Testis (tissue), 3 donors: ENCODE results near the gene GPER1. TPM values are rescaled to one million over a fixed set of nuclear protein-coding genes. Genes with fewer than 3 reads are reported as not detected.

Source experiments
- DNase-seq: peaks from one replicate; pipeline ENCODE4 v3.0.0-alpha.2; 2019
- H3K27ac ChIP-seq, 2 donors: fragments of 200-600 bp; sonication (generic); one replicate each; pipeline ENCODE4 v1.5.1; 2019
- H3K27me3 ChIP-seq: fragments of 200-600 bp; sonication (generic); one replicate; pipeline ENCODE4 v1.5.1; 2019
- H3K36me3 ChIP-seq: fragments of 200-600 bp; sonication (generic); one replicate; pipeline ENCODE4 v1.5.1; 2017; ENCODE audit warnings: low read depth; ENCODE audit errors: missing control alignments
- H3K4me1 ChIP-seq: fragments of 200-600 bp; sonication (generic); one replicate; pipeline ENCODE4 v1.5.1; 2019
- H3K4me3 ChIP-seq, 2 donors: fragments of 200-600 bp; sonication (generic); one replicate each; pipeline ENCODE4 v1.5.1; 2017 to 2019
- H3K9me3 ChIP-seq: fragments of 200-600 bp; sonication (generic); one replicate; pipeline ENCODE4 v1.5.1; 2017
- POLR2A ChIP-seq: fragments of 450-650 bp; IDR thresholded peaks from one replicate; pipeline ENCODE4 v1.6.1; 2017; ENCODE audit warnings: antibody characterized with exemption, mild to moderate bottlenecking, moderate library complexity
- WGBS, 2 donors: methylation state at CpG; one replicate each; pipeline ENCODE4 v1.1.5; 2018; 5-methylcytosine and 5-hydroxymethylcytosine counted together
- intact Hi-C: fragments of 100-400 bp; cut with DNase I; formaldehyde crosslinking; loops from one replicate; pipeline ENCODE4 v1.15.1; 2023; ENCODE audit warnings: low total_unique reads
- polyA plus RNA-seq: library from polyadenylated mRNA; stranded (reverse); fragments of 350-450 nt; fragmentation: Illumina TruSeq; extraction: RNeasy Lipid Tissue Mini Kit (QIAGEN cat#74804); gene quantifications from one replicate; pipeline ENCODE4 v1.2.3, GENCODE V29; 2014; ENCODE audit warnings: low read depth, low replicate concordance; ENCODE audit not compliant: insufficient read depth
- total RNA-seq, 2 donors: library from RNA; depleted of rRNA; stranded (reverse); fragments of >200 nt; gene quantifications; one replicate each; pipeline ENCODE4 v1.2.3, GENCODE V29; 2016
- TF ChIP-seq, protein P1 (sequence below), 3 experiments: fragments of 450-650 bp in 2 of 3; fragments of 200-600 bp in 1 of 3; sonication (generic) in 1 of 3; IDR thresholded peaks; one replicate each; pipeline ENCODE4 v1.5.1; 2016 to 2019; ENCODE audit warnings: antibody characterized with exemption in 3 of 3, mild to moderate bottlenecking in 2 of 3, moderate library complexity in 1 of 3

Gene GPER1
- total and polyA plus RNA-seq, 3 donors from 2014 or later = 3.2 to 3.5 (median 3.4) TPM

DNA sequence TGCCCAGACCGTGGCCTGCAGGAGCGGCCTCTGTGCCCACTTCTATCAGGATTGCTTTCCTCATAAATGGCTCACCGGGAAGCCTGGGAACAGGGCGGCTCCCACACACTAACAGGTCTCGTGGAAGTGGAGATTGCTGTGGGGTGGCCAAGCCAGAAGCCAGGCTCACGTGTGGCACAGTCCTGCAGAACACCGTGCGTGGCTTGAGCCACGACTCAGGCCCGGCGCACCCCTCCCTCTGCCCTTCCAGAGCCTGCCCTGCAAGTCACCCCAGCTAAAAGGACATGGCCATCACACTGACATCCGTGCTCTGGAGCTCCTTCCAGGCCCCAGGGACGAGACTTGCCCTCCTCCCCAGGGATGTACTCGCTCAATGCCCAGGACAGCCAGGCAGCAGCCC is 7.0 kb downstream of the GPER1 start:
- H3K27ac ChIP-seq = no peak overlapping the region
- WGBS, 2 donors = 20 to 81% methylated on average over 1 to 14 of the region's 14 CpGs
- intact Hi-C loops = no loop called here

DNA sequence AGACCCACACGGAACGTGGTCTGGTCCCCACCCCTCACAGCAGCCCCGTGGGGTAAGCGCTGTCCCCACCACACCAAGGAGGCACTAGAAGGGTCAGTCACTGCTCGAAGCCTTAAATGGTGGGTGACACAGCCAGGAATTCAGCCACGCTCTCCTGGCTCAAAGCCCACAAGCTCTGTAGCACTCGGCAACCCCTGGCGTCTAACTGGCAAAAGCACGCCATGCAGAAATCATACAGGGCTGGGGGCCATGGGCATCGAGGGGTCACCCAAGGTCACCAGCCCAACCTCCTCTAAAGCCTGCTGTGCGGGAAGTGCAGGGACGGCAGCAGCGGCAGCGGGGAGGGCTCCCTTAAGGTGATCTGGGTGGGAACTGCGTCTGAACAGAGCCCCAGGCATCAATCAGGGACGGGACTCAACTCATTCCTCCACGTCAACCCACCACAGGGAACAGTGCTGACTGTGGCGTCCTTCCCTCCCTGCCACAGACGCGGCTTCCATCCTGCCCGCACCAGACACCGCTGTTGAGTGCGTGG is 7.8 kb downstream of the GPER1 start:
- Histone ChIP-seq H3K4me3 (no peak overlapping the region), H3K27me3 (no peaks in the 10 kb centered on the region), H3K4me1 (peaks cover 7% of the 10 kb centered on the region), H3K36me3 (no peaks in the 10 kb centered on the region), H3K9me3 (no peaks in the 10 kb centered on the region), H3K27ac (no peak overlapping the region)
- intact Hi-C loops = no loop called here
- no peak for DNase-seq
- 88 to 90% methylated on average over 17 to 18 of the region's 23 CpGs for WGBS, 2 donors
- TF ChIP-seq, protein P1, sequence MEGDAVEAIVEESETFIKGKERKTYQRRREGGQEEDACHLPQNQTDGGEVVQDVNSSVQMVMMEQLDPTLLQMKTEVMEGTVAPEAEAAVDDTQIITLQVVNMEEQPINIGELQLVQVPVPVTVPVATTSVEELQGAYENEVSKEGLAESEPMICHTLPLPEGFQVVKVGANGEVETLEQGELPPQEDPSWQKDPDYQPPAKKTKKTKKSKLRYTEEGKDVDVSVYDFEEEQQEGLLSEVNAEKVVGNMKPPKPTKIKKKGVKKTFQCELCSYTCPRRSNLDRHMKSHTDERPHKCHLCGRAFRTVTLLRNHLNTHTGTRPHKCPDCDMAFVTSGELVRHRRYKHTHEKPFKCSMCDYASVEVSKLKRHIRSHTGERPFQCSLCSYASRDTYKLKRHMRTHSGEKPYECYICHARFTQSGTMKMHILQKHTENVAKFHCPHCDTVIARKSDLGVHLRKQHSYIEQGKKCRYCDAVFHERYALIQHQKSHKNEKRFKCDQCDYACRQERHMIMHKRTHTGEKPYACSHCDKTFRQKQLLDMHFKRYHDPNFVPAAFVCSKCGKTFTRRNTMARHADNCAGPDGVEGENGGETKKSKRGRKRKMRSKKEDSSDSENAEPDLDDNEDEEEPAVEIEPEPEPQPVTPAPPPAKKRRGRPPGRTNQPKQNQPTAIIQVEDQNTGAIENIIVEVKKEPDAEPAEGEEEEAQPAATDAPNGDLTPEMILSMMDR (IDR thresholded peaks at IDR 0.05) = no peak
- no peak for TF ChIP-seq POLR2A

More for the DNA sequence above, 7.0 kb downstream of the GPER1 start:
- Histone ChIP-seq H3K27me3 (no peaks in the 10 kb centered on the region), H3K9me3 (no peaks in the 10 kb centered on the region), H3K36me3 (no peaks in the 10 kb centered on the region), H3K4me3 (no peak overlapping the region), H3K4me1 (peaks cover 7% of the 10 kb centered on the region)
- no peak for DNase-seq
- TF ChIP-seq, protein P1 (IDR thresholded peaks at IDR 0.05) = no peak
- TF ChIP-seq POLR2A = no peak

DNA sequence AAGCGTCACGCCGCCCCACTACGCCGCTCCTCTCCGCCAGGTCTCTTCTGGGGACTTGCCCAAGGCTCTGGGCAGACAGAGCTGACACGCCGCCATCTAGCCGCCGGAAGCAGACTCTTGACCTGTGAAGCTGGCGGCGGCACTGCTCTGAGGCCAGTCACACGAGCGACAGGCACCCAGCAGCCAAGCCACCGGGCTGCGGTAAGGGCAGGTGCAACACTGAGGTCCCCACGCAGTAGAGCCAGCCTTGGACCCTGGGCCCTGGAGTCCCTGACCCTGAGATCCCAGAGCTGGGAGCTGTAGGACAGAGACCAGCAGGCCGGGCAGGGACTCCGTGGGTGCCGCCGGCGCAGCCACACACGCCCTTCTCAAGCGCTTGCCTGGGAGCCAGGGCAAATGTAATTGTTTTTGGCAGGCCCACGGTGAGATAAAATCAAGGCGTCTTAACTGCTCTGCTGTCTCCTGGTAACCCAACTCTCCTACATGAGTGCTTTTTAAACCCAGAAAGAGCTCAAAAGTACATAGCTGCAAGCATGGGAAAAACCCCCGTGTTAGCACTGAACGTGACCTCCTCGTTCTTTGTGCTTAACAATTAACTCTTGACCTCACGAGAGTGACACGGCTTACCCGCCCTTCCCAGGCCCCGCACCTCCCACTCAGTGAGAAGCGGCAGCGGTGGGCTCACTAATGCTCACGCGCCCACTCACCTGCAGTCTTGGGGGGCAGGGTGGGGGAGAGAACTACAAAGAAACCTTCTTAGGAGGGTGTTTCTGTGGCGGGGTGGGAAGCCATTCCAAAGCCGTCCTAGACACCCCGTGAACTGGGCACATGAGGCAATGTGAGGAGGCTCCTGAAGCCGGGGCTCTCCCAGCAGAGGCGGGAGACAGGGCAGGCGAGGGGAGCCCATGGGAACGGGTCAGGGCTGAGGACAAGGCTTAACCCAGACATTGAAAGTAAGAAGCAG is 8.5 kb downstream of the GPER1 start:
- Histone ChIP-seq H3K36me3 (no peaks in the 10 kb centered on the region), H3K4me1 (peaks cover 7% of the 10 kb centered on the region), H3K27me3 (no peaks in the 10 kb centered on the region), H3K4me3 (no peak overlapping the region), H3K9me3 (no peaks in the 10 kb centered on the region), H3K27ac (no peak overlapping the region)
- intact Hi-C loops = no loop called here
- no peak for DNase-seq
- TF ChIP-seq POLR2A = no peak
- TF ChIP-seq, protein P1 (IDR thresholded peaks at IDR 0.05) = no peak
- 70 to 89% methylated on average over 32 to 42 of the region's 44 CpGs for WGBS, 2 donors

DNA sequence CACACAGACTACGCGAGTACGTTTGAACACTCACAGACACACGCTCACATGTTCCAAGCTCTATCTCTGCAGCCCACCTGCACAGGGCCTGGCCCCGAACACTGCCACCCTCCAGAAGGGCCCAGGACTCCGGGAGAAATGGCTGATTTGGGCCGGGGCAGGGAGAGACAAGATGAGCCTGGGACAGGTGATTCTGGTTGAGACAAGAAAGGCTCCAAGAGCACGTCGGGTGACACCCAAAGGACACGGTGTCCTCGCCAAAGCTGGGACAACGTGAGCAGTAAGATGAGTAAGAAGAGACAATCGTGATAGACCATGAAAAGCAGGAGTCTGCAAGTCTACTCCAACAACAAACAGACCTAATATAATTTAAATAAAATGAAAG is 9.2 kb downstream of the GPER1 start:
- 77 to 89% methylated on average over 13 of the region's 13 CpGs for WGBS, 2 donors
- Histone ChIP-seq H3K27me3 (no peaks in the 10 kb centered on the region), H3K4me3 (no peak overlapping the region), H3K9me3 (no peaks in the 10 kb centered on the region), H3K36me3 (no peaks in the 10 kb centered on the region), H3K27ac (no peak overlapping the region), H3K4me1 (peaks cover 7% of the 10 kb centered on the region)
- DNase-seq = no peak
- no peak for TF ChIP-seq POLR2A
- TF ChIP-seq, protein P1 (IDR thresholded peaks at IDR 0.05) = no peak
- intact Hi-C loops = no loop called here
